GM21381 (cell line): ENCODE results near the gene TMEM97.
"Not testable (repeated sequence)": the region's sequence is repeated elsewhere in the genome, so short reads cannot be mapped to it uniquely, and the experiment has no call there.

Experiments used
- ATAC-seq: cut with Tn5 transposase; IDR thresholded peaks from one replicate; pipeline ENCODE4 v1.9.1; 2021; ENCODE audit warnings: mild to moderate bottlenecking, moderate library complexity; ENCODE audit not compliant: unreplicated experiment

The TMEM97 gene

DNA sequence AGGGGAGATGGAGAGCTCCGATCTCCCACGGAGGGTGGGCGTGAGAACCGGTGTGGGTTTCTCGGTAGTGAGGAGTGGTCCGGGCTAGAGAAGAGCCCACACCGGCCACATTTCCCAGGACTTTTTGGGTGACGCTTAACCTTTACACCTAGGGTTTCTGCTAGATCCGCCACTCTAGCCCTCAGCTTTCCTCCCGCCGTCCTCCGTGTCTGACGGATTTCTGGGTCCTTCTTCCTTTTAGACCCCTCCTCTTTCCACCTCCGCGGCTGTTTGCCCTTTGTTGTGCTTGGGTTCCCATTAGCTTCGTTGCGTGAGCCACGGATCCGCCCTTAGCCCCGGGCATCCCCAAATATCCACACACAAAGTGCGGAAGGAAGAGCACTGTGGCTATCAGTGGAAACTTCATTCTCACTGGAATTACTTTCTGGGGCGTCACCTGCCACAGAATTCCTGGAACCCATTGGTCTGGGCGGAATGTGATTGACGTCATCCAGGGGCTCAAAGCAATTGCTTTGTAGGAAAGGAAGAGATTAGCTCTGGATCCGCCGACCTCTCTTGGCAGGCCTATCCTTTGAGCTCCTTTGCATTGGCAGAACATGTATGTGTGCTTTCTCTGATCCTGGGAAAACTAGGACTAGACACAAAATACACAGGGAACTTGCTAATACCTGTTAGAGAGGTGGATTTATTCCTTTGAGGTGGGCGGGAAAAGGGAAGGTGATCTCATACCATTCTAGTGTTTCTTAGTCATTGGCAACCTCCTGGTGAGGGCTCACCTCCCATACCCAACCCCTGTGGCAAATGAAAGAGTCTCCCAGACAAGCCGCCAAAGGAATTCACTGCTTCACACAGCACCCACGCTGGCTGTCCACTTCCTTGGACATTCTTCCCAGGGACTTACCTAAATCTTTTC lies 17.2 kb downstream of the TMEM97 start:
- no peak for ATAC-seq

DNA sequence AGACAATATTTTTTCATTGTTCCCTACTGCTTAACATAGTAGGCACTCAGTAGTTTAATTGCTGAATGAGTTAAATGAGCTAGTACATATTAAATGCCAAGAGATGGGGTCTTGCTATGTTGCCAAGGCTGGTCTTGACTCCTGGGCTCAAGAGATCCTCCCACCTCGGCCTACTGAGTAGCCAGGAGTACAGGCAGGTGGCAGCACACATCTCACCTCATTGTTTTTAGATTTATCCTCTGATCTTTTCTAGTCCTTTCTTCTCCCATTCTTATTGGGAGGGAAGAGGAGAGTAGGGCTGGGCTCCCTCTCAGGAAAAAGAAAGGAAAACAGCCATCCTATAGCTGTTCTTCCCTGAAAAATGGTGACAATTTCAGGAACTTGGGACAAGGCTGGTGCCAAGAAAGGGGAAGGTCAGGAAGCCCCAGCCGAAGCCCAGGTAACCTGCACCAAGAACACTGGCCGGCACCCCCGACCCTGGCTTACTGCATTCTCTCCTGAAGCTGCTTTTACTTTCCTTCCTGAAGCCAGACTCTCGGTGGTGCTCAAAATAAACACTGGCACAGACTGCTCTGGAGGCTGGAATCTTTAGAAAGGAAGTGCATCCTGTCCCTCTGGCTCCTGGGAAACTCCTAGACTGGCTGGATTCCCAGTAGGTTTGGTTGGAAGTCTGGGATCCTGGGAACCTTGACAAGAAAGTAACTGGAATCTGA lies 19.2 kb downstream of the TMEM97 start:
- no peak for ATAC-seq

DNA sequence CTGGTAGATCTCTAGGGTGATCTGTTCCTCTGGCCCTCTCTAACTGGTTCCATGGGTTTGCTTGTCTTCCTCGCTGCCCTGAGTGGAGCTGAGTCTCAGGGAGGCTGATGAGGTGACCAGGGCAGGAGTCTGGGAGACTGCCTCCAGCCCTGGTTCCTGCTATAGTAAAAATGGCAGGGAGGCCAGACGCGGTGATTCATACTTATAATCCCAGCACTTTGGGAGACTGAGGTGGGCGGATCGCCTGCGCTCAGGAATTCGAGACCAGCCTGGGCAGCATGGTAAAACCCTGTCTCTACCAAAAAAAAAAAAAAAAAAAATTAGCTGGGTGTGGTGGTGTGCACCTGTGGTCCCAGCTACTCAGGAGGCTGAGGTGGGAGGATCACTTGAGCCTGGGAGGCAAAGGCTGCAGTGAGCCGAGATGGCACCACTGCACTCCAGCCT lies 19.8 kb downstream of the TMEM97 start:
- not testable (repeated sequence) for ATAC-seq

DNA sequence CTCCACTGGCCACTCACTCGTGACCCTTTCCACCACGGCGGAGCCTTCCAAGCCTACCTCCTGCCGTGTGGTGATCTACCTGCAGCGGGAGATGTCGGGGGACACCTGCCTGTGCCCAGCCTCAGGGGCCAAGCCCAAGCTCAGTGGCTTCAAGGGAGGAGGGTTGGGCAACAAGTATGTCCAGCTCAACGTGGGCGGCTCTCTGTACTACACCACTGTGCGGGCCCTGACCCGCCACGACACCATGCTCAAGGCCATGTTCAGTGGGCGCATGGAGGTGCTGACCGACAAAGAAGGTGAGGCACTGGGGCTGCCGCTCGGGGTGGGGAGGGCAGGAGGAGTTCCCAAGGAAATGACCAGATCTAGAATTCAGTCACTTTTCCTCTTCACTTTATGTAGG lies 20.4 kb downstream of the TMEM97 start:
- no peak for ATAC-seq

DNA sequence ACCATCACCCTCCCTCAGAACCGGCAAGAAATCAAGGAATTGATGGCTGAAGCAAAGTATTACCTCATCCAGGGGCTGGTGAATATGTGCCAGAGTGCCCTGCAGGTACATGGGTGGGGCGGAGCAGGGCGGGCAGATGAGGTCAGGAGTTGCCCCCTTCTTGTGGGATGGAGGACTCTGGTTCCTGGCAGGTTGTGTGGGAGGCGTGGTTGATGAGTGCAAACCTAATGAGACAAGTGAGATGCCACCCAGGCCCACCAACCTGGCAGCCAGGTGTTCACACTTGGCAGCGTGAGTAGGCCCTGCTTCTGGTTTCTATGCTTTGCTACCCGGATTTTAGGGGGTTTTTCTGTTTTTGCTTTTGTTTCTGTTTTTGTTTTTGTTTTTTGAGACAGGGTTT lies 21.4 kb downstream of the TMEM97 start:
- ATAC-seq, result no peak

DNA sequence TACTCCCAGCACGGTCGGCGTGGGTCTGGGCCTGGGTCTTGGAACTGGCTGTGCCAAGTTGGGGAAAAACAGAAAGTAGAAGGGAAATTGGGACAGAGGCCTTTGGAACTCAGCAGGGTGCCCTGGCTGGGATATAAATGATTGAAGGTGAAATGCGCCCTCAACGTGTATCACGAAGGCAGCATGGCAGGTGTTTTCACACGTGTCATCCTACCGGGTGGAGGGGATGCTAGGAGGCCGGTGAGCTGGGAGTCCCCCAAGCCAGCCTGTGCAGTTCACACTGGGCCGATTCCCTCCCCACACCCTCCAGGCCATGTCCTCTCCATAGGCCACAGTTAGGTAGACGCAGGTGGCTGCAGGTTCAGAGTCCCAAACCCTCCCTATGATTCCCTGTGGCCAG lies 22.5 kb downstream of the TMEM97 start:
- ATAC-seq, result no peak

DNA sequence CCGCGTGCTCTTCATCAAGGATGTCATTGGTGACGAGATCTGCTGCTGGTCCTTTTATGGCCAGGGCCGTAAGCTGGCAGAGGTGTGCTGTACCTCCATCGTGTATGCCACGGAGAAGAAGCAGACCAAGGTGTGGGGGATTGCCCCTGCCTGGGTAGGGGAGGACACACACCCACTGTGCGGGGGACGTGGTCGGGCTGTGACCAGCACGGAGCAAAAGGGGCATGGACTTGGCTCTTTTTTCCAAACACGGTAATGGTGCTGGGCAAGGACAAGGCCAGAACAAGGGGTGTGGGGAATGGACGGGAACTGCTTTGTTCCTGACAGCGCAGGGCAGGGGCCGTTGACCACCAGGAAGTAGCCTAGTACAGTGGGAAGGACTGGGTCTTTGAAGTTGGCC lies 23.3 kb downstream of the TMEM97 start:
- ATAC-seq, result no peak

DNA sequence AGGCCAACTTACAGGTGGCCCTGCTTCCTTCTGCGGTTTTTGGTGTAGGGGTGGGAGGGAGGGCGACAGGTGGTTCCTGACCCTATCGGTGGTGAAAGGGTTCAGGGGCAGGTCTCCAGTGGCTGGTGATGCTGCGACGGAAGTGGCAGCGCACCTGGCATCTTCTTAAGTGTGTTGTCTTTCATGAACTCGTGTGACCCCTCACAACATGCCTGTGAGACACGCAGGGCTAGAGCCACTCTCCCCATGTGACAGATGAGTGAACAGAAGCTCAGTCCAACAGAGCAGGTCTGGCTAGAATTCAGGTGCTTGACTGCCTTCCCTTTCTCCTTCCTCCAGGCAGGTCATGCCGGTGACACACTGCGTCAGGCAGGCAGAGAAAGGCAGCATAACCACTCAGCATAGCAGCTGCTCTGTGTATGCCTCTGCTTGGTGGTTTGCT lies 24.5 kb downstream of the TMEM97 start:
- no peak for ATAC-seq

DNA sequence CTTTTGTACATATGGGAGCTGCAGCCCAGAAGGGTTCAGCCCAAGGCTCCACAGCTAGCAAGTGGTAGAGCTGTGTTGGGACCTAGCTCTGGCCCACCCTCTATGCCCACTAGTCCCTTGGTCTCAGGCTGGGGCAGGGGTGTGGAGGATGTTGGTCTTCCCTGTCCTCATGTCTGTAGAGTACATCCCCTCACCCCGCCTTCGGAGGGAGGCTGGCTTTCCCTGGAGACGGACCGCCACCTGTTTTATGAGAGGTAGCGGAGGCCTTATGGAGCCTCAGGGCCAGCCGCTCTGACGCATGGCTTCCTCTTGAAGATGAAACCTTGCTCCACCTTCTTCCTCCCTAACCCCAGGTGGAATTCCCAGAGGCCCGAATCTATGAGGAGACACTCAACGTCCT lies 25.0 kb downstream of the TMEM97 start:
- ATAC-seq, result no peak

DNA sequence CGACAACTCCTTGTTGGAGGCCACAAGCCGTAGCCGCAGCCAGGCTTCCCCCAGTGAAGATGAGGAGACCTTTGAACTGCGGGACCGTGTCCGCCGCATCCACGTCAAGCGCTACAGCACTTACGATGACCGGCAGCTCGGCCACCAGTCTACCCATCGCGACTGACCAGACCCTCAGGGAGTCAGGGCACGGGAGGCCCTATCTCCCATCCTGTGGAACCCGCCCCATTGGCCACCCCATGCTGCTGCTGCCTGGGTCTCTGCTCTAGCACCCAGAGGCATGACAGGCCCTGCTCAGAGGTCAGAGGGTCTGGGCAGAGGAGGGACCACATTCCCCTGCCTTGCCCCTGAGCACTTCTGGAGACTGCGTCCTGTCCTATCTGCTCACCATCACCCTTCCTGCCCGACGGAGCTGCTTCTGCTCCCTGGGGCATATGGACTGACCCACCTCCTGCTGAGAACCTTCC lies 25.5 kb downstream of the TMEM97 start:
- ATAC-seq, result no peak

DNA sequence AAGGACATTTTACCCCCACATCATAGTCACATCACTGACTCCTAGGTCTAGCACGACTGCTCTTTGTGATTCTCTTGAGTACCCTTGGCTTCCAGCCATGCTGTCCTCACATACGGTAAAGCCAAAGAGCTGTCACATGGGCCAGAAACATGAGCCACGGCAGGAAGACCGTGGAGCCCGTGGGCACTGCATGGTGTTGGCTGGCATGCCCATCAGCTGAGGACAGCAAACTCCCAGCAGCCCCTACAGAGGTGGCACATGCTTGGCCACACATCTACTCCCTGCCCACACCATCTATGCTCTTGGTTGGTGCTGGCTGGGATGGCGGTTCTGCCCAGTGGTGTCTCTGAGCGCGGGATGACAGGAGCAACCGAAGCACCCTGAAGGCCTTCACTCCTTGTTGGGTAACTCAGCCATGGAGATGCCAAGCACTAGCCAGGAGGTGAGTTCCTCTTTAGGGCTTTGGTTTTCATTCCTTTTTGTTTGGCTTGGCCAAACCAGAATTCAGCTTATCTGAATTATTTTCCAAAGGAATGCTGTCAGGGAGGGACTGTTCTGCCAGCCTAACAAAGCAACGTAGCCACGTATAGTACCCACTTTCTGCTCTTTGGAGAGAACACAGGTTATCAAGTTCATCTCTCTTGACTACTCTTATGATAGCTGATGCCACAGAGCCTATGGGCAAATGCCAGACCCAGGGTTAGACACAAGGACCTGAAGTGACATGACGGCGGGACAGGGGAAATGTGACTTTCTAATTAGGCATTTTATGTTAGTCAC lies 26.6 kb downstream of the TMEM97 start:
- no peak for ATAC-seq

DNA sequence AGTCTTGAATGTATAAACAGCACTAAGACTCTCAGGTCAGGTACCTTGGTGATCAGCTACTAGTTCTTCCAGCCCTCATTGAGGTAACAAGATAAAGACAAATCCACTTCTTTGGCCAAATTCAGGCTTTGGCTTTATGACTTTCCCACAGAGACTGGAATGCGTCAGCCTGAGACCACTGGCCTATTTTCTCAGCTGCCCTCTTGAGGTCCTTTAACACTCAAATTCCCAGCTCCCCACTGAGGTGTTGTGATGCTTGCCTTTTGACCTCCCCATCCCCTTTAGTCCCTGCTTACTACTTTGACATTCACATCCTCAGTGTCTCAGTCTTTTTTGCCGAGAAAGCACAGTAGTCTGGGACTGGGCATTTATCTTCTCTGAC lies 27.2 kb downstream of the TMEM97 start:
- ATAC-seq, result no peak

DNA sequence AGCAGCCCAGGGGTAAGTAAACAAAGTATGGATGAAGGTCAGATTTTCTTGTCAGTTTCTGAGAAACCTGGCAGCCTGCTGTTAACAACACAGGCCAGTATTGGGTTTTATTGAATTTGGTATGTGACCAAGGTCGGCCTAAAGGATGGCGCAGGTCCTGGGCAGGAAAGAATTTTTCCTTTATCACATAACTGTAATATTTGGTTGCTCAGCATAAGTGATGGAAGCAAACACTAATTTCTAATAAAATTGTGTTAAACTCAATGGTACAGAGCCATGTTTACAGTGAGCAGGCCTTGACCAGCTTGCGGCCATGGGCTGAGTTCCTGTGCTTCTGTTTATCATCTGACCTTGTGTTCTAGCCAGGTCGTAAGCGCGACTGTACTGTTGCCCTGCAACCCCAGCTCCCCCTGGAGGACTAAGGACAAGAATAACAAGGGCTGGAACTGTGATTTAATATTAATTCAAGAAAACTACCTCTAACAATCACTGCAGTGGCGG lies 27.8 kb downstream of the TMEM97 start:
- ATAC-seq, result no peak

DNA sequence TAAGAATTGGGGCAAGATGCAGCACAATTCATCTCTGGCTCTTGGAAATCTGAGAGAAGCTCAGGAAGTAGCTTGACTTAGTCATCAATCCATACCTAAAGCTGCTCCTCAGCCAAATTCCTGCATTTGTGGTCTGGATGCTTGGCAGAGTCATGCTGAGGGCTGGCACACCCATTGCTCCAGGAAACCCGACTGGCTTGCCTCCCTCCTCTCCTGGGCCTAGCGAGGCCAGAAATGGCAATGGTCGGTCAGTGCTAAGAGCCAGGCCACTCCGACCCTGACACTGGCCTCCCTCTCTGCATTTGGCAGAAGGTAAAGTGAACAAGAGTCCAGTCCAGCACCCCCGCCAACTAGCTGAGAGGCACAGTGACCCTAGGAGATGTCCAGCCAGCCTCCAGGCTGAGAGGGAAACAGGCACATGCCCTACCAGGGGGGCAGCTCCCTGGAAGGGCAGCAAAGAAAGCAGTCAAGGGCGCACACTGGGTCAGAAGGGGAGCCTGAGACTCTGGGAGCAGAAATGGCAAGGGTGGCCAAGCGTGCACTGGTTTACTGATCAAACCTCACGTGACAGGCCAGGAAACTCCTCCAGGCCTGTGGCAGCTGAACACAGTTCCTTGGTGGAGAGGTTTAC lies 28.4 kb downstream of the TMEM97 start:
- no peak for ATAC-seq

DNA sequence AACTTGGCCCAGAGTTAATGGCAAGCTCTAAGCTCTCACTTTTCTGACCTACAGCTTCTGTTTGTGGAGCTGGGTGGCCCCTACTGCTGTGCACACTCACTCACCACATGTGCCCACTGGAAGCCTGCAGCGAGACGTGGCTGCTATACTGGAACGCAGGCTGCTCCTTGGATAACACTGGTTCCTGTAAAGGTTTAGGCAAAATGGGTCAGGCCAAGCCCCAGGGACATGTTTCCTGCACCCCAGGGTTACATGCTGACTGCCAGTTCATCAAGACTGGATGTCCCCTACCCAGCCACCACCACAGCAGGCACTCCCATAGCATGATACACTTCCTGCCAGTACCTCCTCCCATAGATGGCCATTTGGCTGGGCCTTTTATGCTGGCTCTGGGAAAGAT lies 30.0 kb downstream of the TMEM97 start:
- no peak for ATAC-seq

DNA sequence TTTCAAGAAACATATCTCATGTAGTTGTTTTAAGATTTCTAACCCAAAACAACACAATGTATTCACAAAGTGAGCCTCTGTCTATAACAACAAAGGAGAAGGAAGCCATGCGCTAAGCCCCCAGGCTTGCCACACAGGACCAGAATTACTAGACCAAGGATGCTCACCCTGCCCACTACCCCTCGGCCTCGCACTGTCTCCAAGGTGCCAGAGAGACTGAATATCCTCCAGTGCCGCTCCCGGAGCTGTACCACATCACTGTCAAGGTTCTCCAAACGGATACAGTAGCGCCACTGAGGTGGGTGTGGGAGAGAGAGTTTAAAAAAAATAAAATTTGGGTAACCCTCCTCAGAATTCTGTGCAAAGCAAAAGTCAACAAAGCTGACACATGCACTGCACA lies 31.3 kb downstream of the TMEM97 start:
- ATAC-seq, result no peak

DNA sequence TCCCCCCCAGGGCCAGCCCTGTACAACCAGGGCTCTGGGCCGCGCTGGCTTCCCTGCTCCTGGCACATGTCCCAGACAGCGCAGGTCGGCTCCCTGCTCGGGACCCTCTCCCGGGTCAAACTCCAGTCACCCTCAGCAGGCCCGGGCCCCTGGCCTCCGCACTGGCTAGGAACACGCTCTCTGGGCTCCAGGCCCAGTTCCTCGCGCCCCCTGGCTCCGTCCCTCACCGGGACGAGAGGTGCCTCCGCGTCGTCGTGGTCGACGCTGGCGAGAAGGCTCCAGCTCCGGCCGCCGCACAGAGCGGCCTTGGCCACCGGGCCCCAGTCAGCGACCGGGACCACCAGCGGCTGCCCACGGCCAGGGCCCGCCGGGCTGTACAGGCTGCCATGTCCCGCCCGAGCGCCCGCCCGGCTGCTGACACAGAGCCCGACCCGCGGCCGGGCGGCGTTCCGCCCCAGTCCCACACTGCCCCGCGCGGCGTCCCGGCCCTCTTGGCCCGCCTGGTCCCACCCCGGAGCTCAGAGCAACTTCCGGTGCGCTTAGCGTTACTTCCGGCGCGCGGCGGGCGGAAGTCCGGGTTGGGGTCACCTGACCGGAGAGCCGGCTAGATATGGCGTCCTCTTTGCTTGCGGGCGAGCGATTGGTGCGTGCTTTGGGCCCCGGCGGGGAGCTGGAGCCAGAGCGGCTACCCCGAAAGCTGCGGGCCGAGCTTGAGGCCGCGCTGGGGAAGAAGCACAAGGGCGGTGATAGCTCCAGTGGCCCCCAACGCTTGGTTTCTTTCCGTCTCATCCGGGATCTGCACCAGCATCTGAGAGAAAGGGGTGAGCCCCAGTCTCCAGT lies 38.3 kb downstream of the TMEM97 start, which contains the start of gene POLDIP2:
Gene POLDIP2, minus strand, starts transcription at position 467 of the 840 bp plus-strand sequence. Its CDS starts 79 bp downstream, at position 388.
- peak; percentile 97 for ATAC-seq

DNA sequence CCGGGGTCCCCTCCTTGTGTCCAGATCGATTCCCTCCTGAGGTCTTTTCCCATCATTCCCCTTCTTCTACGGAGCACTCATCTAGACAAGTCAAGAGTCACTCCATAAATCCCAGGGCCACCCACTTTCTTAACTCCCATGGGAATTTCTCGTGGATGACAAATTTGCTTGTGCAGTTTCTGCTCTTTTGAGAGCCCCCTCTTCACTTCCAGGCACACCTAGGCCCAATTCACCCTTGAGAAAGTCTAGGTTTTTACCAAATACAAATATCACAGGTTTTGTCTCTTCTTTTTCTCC lies 38.8 kb downstream of the TMEM97 start:
- ATAC-seq, result no peak

DNA sequence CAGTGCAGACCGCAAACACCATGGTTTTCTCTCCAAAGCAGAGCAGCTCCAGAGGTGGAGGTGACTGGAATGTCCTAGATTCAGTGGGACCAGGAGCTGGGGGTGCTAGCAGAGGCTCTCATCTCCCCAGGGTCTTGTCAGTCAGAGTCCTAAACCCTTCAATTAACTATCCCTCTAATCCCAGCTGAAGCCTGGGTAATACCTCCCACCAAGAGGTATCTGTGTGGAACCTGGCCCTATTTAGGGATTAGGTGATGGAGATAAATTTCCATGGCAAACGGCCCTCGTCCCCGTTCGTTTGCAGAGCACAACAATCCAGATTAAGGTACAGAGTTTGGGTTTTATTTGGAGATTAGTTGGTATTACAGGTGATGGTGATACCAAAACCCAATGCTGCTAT lies 44.2 kb downstream of the TMEM97 start:
- no peak for ATAC-seq
